ENCODE results near the gene PLEKHG3.

GRCh38 chr14:64702493-64703394 is 1.5 kb upstream of the PLEKHG3 start:
- TF ChIP-seq CTCF (IDR thresholded peaks at IDR 0.05) (no peak), POLR2A (IDR thresholded peaks at IDR 0.05) (no peak), POLR2AphosphoS5 (IDR thresholded peaks at IDR 0.05) (no peak)
